Activated B cell treated with CpG ODN at 0.5 μM for 24 hours (primary cell): ENCODE results near the gene GRSF1. TPM values are rescaled to one million over a fixed set of nuclear protein-coding genes. Genes with fewer than 3 reads are reported as not detected.

ENCODE experiments used
- ATAC-seq: fragments of 200-7000 bp; cut with Tn5 transposase; one replicate; pipeline ENCODE4 v1.10.0; 2021; ENCODE audit warnings: low read depth, mild to moderate bottlenecking, moderate library complexity
- CTCF ChIA-PET: fragments of 350-600 bp; sonication (Branson Sonifier 250); formaldehyde crosslinking; loops from one replicate; lab custom pipeline; 2021; ENCODE audit warnings: antibody characterized with exemption; lab: Charles Lee
- POLR2A ChIA-PET: fragments of 350-600 bp; sonication (Branson Sonifier 250); formaldehyde crosslinking; loops from one replicate; lab custom pipeline; 2021; ENCODE audit warnings: antibody characterized with exemption; lab: Charles Lee
- DNase-seq: peaks from one replicate; pipeline ENCODE4 v3.0.0; 2022
- H3K27ac Mint-ChIP-seq: one replicate; pipeline ENCODE4 v1.8.0; 2020; ENCODE audit warnings: mixed read lengths
- H3K27me3 Mint-ChIP-seq: one replicate; pipeline ENCODE4 v1.8.0; 2021; ENCODE audit warnings: mixed read lengths
- H3K36me3 Mint-ChIP-seq: one replicate; pipeline ENCODE4 v1.8.0; 2021; ENCODE audit warnings: low read depth, mixed read lengths
- H3K4me1 Mint-ChIP-seq: one replicate; pipeline ENCODE4 v1.8.0; 2021; ENCODE audit warnings: mixed read lengths
- H3K4me3 Mint-ChIP-seq: one replicate; pipeline ENCODE4 v1.8.0; 2020; ENCODE audit warnings: mild to moderate bottlenecking, mixed read lengths
- H3K9me3 Mint-ChIP-seq: one replicate; pipeline ENCODE4 v1.8.0; 2020; ENCODE audit warnings: mixed read lengths
- CTCF ChIP-seq: fragments of 200-600 bp; IDR thresholded peaks from one replicate; pipeline ENCODE4 v1.8.0; 2022; ENCODE audit warnings: antibody characterized with exemption, mild to moderate bottlenecking
- intact Hi-C: fragments of 100-400 bp; cut with micrococcal nuclease; formaldehyde crosslinking; loops from one replicate; pipeline ENCODE4 v1.15.1; 2024
- total RNA-seq: library from RNA; stranded (reverse); gene quantifications from 2 replicates; pipeline ENCODE4 v1.2.3, GENCODE V29; 2022

The GRSF1 gene
- total RNA-seq, 1 donor from 2014 or later = 63.5 TPM

GRCh38 chr4:70815370-70815769 is 24.3 kb downstream of the GRSF1 start:
- ATAC-seq = no peak
- H3K27me3 Mint-ChIP-seq = no peaks in the 10 kb centered on the region
- peaks cover 26% of the 10 kb centered on the region for H3K36me3 Mint-ChIP-seq
- no peak for TF ChIP-seq CTCF
- DNase-seq = no peak
- H3K27ac Mint-ChIP-seq = no peak overlapping the region
- H3K9me3 Mint-ChIP-seq = no peaks in the 10 kb centered on the region
- ChIA-PET POLR2A (interaction anchor here (0.6 kb wide), 2 partner anchors 61 to 120 kb away, joined by 3 to 4 read pairs; no protein-coding TSS in a partner anchor), CTCF (no interaction called here)
- peaks cover 10% of the 10 kb centered on the region for H3K4me1 Mint-ChIP-seq
- intact Hi-C loops = loop anchor here (5.0 kb wide), 1 partner anchor 163 kb away; no protein-coding TSS in a partner anchor
- H3K4me3 Mint-ChIP-seq = no peak overlapping the region

GRCh38 chr4:70808151-70808550 is 31.5 kb downstream of the GRSF1 start:
- H3K27me3 Mint-ChIP-seq = no peaks in the 10 kb centered on the region
- ChIA-PET POLR2A (no interaction called here), CTCF (no interaction called here)
- no peaks in the 10 kb centered on the region for H3K9me3 Mint-ChIP-seq
- no peak for TF ChIP-seq CTCF
- H3K36me3 Mint-ChIP-seq = peaks cover 24% of the 10 kb centered on the region
- DNase-seq (no peak), ATAC-seq (no peak)
- H3K27ac Mint-ChIP-seq = no peak overlapping the region
- intact Hi-C loops = no loop called here
- no peaks in the 10 kb centered on the region for H3K4me1 Mint-ChIP-seq
- H3K4me3 Mint-ChIP-seq = no peak overlapping the region

- Mint-ChIP-seq H3K4me1 (no peaks in the 10 kb centered on the region), H3K27ac (no peak overlapping the region), H3K9me3 (no peaks in the 10 kb centered on the region), H3K4me3 (no peak overlapping the region), H3K27me3 (no peaks in the 10 kb centered on the region), H3K36me3 (peaks cover 28% of the 10 kb centered on the region)
- ATAC-seq (no peak), DNase-seq (no peak)
- intact Hi-C loops = no loop called here
- POLR2A ChIA-PET = interaction anchor here (0.6 kb wide), 1 partner anchor 154 kb away, joined by 3 read pairs; no protein-coding TSS in a partner anchor
- TF ChIP-seq CTCF = no peak
- CTCF ChIA-PET = interaction anchor here (1.3 kb wide), 1 partner anchor 207 kb away, joined by 5 read pairs; no protein-coding TSS in a partner anchor
Observed at GRCh38 chr4:70802928-70803580, 36.6 kb downstream of the GRSF1 start.

GRCh38 chr4:70801265-70801809 is 38.4 kb downstream of the GRSF1 start:
- Mint-ChIP-seq H3K27ac (no peak overlapping the region), H3K4me1 (no peaks in the 10 kb centered on the region), H3K27me3 (no peaks in the 10 kb centered on the region), H3K36me3 (peaks cover 28% of the 10 kb centered on the region), H3K9me3 (no peaks in the 10 kb centered on the region), H3K4me3 (no peak overlapping the region)
- DNase-seq = no peak
- TF ChIP-seq CTCF = no peak
- POLR2A ChIA-PET = interaction anchor here (0.5 kb wide), 2 partner anchors 9 to 103 kb away, joined by 3 read pairs; no protein-coding TSS in a partner anchor
- no peak for ATAC-seq
- intact Hi-C loops = no loop called here
- CTCF ChIA-PET = no interaction called here

- Mint-ChIP-seq H3K4me1 (no peaks in the 10 kb centered on the region), H3K36me3 (peaks cover 50% of the 10 kb centered on the region), H3K4me3 (no peak overlapping the region), H3K27ac (no peak overlapping the region), H3K27me3 (no peaks in the 10 kb centered on the region), H3K9me3 (no peaks in the 10 kb centered on the region)
- no peak for TF ChIP-seq CTCF
- no peak for ATAC-seq
- DNase-seq = no peak
- ChIA-PET POLR2A (no interaction called here), CTCF (no interaction called here)
- intact Hi-C loops = no loop called here
Observed at GRCh38 chr4:70793626-70794025, 46.1 kb downstream of the GRSF1 start.
